ENCODE data around the gene PRKCA. TPM values are rescaled to one million over a fixed set of nuclear protein-coding genes. Genes with fewer than 3 reads are reported as not detected.

PRKCA gene
- total RNA-seq, 1 donor from 2014 or later: 14.9 TPM

DNA sequence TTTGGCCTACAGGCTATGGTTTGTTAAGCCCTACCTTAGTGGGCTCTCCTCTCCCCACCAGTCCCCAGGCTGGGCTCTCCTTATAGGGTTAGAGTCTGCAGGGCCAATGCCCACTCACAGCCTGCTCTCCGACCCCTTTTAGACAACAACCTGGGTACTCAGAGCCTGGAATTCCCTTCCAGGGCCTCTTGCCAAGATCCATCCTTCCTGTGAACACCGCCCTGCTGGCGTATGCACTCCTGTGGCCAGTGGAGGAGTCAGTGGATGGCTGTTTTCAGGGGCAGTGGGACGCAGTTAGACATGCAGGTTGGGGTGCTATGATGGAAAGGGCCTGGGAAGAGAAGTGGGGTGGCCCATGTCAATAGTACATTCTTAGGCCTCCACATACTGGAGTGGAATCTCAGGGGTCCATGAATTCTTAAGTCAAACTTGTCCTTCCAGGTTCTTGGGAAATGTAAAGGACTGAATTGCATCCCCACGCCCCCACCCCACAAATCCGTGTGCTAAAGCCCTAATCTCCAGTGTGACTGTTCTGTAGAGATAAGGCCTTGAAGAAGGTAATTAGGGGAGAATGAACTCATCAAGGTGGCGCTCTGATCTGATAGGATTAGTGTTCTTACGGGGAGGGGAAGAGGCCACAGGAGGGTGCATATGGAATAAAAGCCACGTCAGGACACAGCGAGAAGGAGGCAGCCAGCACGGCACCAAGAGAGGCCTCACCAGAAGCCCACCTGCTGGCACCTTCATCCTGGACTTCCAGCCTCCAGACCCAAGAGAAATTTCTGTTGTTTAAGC lies 450.9 kb downstream of the PRKCA start:
- peak; percentile 81 for DNase-seq (ENCODE audit: low spot score)

DNA sequence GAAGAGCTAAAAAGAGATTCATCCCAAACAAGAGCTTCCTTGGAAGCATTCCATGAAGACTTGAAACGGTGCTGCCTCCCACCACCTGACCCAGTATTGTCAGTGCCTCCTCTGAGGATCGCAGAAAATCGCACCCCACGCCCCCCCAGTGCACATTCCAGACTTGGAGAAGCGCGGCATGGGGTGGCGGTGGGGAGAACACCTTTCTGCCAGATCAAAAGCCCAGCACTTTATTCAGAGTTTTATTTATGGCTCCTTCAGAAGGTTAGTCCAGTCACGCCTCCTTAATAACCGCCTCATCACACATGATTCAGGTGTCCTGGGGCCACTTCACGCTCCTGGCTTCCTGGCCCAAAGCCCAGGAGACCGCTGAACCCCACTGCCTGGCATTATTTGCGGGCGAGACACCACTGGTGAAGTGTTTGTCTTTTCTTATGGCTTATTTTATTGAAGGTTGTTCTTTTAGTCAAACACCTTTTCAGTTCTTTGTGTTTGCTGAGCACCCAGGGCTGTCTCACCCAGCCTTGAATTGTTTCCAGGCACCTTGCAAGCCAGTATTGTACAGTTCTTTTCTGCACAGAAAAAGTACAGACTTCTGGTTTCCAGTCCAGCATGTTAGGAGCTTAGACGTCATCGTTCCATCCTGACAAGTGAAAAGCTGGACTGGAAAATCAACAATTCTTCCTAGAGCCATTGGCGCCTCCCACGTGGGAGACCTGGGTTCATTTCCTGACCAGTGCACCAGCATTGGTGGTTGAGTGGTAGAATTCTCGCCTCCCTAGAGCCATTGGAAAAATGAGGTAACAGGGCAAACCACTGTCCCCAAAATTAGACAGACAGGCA lies 452.9 kb downstream of the PRKCA start:
- DNase-seq (ENCODE audit: low spot score): peak; percentile 86

- DNase-seq (ENCODE audit: low spot score): peak; percentile 49
These were observed 453.5 kb downstream of the PRKCA start for GRCh38 chr17:66755944-66756290.

- DNase-seq (ENCODE audit: low spot score): no peak
These were observed 457.9 kb downstream of the PRKCA start for GRCh38 chr17:66760324-66760723.

GRCh38 chr17:66762276-66762675 lies 459.9 kb downstream of the PRKCA start:
- no peak for DNase-seq (ENCODE audit: low spot score)

DNA sequence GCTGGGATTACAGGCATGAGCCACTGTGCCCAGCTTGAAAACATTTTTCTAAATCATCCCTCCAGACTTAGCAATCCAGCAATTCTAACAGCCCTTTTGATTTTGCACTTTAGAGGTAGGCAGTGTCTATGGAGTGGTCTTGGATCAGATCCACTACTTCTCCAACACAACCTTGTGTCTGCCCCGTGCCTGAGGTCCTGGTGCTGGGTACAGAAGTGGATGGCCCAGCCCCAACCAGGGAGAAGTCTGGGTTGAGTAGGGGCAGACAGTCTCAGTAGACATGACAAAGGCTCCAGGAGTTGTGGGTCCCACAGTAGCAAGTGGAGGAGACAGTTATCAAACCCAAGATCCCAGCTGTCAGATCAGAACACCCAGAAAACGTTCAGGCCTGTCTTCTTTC lies 460.6 kb downstream of the PRKCA start:
- DNase-seq (ENCODE audit: low spot score): peak; percentile 43

DNA sequence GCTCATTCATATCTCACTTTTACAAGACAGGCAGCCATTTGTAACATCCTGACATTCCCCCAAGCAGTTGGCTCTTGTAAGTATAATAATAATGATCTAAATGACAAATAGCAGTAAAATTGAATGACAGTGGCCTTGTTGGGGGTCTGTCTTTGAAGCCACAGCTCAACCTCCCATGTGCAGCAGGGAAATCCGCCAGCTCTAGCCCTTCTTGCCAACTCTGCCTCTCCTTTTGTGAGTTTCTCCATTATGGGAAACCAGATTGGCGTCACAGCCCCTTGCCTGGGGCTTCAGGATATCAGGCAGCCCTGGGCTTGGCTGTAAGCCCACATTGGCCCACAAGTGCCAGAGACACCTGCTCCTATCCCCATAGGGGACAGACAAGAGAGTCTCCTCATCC lies 462.1 kb downstream of the PRKCA start:
- DNase-seq (ENCODE audit: low spot score): peak; percentile 30

GRCh38 chr17:66767154-66767933 lies 464.9 kb downstream of the PRKCA start:
- no peak for DNase-seq (ENCODE audit: low spot score)

- no peak for DNase-seq (ENCODE audit: low spot score)
These were observed 467.5 kb downstream of the PRKCA start for GRCh38 chr17:66769911-66770310.

DNA sequence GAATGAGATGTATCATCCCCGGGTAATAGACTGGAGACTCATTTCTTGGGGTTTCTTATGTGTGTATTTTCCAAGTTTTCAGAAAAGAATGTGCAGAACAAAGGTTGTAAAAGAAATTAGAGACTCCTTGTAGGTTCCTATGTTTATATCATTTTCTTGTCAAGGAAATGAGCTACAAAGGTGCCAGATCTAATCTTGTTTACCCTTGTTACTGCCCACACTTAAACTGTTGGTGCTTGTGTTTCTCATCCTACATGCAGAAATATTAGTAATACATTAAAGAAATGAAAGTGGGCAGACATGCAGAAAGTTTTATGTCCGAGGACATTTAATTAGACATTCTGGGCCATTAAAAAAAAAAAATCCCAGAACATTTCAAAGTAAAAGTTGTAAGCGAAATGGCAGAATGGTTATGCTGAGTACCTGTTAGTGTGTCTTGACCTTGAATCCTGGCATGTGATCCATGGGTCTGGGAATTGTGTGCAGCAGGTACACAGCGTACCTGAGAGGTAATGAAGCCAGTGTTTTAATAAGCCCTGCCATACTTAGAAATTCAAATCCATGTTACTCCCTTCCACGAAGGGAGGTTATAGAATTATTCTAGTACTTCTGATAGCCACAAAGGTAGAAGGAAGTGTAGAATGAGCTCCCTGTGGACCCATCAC lies 469.9 kb downstream of the PRKCA start:
- DNase-seq (ENCODE audit: low spot score): no peak

DNA sequence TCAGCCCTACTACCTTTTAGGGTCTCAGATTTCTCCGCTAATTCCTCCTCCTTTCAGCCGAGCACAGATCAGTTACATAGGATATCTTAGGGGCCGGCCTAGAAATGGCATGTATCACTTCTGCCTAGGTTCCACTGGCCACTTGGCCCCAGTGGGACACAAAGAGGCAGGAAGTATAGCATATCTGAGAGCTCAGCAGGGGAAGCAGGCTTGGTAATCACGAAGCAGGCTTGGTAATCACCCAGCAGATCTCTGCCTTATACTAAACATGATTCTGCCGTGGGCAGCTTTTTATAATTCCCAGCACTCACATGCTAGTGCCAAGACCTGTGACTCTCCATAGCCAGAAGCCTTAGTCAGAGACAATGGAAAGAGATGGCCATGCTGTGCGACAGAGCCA lies 472.9 kb downstream of the PRKCA start:
- DNase-seq (ENCODE audit: low spot score): no peak

DNA sequence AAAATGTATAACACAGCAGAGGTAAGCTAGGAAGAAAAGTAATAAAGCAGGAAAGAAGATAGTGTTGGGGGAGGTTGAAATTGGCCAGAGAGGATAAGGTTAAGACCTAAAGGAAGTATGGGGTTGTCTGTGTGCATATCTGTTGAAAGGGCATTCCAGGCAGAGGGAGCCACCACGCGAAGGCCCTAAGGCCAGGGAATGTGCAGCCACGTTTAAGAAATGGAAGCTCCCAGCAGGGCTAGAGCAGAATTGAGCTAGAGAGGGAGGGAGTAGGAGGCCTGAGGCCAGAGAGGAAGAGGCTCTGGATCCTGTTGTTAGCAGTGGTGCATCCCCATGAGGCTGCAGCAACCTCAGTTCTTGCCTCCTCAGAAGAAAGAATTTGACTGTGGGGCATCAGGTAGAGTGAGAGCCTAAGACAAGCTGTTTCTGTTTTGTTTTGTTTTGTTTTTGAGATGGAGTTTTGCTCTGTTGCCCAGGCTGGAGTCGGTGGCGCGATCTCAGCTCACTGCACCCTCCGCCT lies 473.5 kb downstream of the PRKCA start:
- no peak for DNase-seq (ENCODE audit: low spot score)

GRCh38 chr17:66776999-66777688 lies 474.7 kb downstream of the PRKCA start:
- DNase-seq (ENCODE audit: low spot score): no peak

GRCh38 chr17:66777689-66778225 lies 475.3 kb downstream of the PRKCA start:
- DNase-seq (ENCODE audit: low spot score): no peak

DNA sequence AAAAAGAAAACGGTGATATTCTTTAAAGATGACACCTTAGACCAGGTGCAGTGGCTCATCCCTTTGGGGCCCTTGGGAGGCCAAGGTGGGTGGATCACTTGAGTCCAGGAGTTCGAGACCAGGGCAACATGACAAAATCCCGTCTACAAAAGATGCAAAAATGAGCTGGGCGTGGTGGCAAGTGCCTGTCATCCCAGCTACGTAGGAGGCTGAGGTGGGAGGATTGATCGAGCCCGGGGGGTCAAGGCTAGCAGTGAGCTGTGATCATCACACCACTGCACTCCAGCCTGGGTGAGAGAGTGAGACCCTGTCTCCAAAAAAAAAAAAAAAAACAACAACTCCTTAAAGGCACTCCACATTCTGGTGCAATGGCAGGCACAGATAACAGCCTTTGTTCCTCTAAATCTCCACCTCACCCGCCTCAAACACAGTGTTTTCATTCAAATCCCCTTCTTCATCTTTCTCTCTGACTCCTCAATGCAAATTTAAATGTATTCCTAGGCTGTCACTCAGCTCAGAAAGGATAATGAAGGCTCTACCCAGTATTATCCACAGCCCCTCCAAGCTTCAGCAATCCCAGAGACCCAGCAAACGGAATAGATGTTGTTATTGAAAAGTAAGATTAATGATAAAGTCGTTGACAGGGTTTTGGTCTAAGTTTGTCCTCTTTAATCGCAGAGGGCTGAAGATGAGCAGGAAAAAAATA lies 476.3 kb downstream of the PRKCA start:
- DNase-seq (ENCODE audit: low spot score): no peak

DNA sequence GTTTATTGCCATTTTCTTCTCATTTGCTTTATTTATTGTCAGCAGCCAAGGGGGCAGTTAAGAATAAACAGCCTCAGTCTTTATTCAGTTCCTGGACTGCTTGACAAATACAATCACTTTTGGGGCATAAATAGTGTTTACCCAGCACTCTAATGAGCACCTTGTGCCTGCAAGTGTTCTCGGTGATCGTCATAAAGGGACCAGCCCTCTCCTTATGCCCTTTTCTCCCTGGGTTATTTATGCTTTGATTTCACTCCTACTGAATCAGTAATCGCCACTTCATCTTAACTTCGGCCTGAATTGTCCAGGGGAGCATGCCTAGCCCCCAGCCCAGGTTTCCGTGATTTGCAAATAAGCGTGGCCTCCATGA lies 476.8 kb downstream of the PRKCA start:
- no peak for DNase-seq (ENCODE audit: low spot score)

GRCh38 chr17:66781135-66781534 lies 478.7 kb downstream of the PRKCA start:
- no peak for DNase-seq (ENCODE audit: low spot score)

- DNase-seq (ENCODE audit: low spot score): no peak
These were observed 480.4 kb downstream of the PRKCA start for GRCh38 chr17:66782851-66783250.

- no peak for DNase-seq (ENCODE audit: low spot score)
These were observed 481.4 kb downstream of the PRKCA start for GRCh38 chr17:66783656-66784381.

Measured in mesenteric fat pad (tissue), 1 donor.